DND-41 (cell line): Measurements from ENCODE around the gene CDHR3.

Experiments used
- CTCF ChIP-seq: IDR thresholded peaks from 2 replicates; pipeline ENCODE4 v1.5.1; 2012; ENCODE audit warnings: borderline replicate concordance, low read length, moderate library complexity, mild to moderate bottlenecking; ENCODE audit not compliant: poor library complexity, severe bottlenecking; ENCODE audit errors: extremely low read depth
- EZH2 ChIP-seq: IDR thresholded peaks from 3 replicates; pipeline ENCODE4 v1.6.1; 2012; ENCODE audit warnings: borderline replicate concordance, low read depth, mild to moderate bottlenecking, moderate library complexity, low read length, inconsistent platforms; ENCODE audit not compliant: severe bottlenecking

GRCh38 chr7:105988276-105988675 is 25.2 kb downstream of the CDHR3 start:
- TF ChIP-seq CTCF: no peak
- TF ChIP-seq EZH2: no peak
